Breast epithelium (tissue), 4 donors: Measurements from ENCODE around the gene ZNF674. TPM values are rescaled to one million over a fixed set of nuclear protein-coding genes. Genes with fewer than 3 reads are reported as not detected.

Experiments
- DNase-seq, 2 donors: peaks; one replicate each; pipeline ENCODE4 v3.0.0-alpha.2; 2019; ENCODE audit warnings: low spot score in 2 of 2
- H3K27ac ChIP-seq, 2 donors: fragments of 200-600 bp; sonication (generic) in 1 of 2; one replicate each; pipeline ENCODE4 v1.5.1; 2016 to 2019; ENCODE audit warnings: mild to moderate bottlenecking in 1 of 2
- H3K27me3 ChIP-seq, 2 donors: fragments of 200-600 bp; sonication (generic) in 1 of 2; one replicate each; pipeline versions ENCODE4 v1.5.1 to v1.6.0; 2017 to 2019; ENCODE audit warnings: control low read depth in 1 of 2, mild to moderate bottlenecking in 1 of 2
- H3K36me3 ChIP-seq: fragments of 200-600 bp; one replicate; pipeline ENCODE4 v1.5.1; 2019
- H3K4me1 ChIP-seq, 2 donors: fragments of 200-600 bp; sonication (generic); one replicate each; pipeline ENCODE4 v1.5.1; 2016 to 2019; ENCODE audit warnings: control low read depth in 1 of 2
- H3K4me3 ChIP-seq, 3 donors: fragments of 200-600 bp; sonication (generic); 1 replicate in 2 of 3; 2 replicates in 1 of 3; pipeline ENCODE4 v1.5.1; 2016 to 2019; ENCODE audit warnings: mild to moderate bottlenecking in 3 of 3, moderate library complexity in 2 of 3
- H3K9me3 ChIP-seq, 2 donors: fragments of 200-600 bp; sonication (generic) in 1 of 2; one replicate each; pipeline ENCODE4 v1.5.1; 2016 to 2019; ENCODE audit warnings: control low read depth in 1 of 2
- CTCF ChIP-seq, 3 donors: fragments of 450-650 bp; IDR thresholded peaks; one replicate each; pipeline ENCODE4 v1.5.1; 2016 to 2017; ENCODE audit warnings: antibody characterized with exemption in 3 of 3, mild to moderate bottlenecking in 3 of 3, moderate library complexity in 3 of 3
- POLR2A ChIP-seq: fragments of 450-650 bp; IDR thresholded peaks from one replicate; pipeline ENCODE4 v1.6.1; 2016; ENCODE audit warnings: antibody characterized with exemption, mild to moderate bottlenecking, moderate library complexity
- POLR2AphosphoS5 ChIP-seq, 3 donors: sonication (generic); formaldehyde crosslinking; IDR thresholded peaks; one replicate each; pipeline ENCODE4 v1.6.1; 2017; ENCODE audit warnings: antibody characterized with exemption in 3 of 3
- intact Hi-C: fragments of 100-400 bp; cut with DNase I; formaldehyde crosslinking; loops from one replicate; pipeline ENCODE4 v1.15.1; 2023; ENCODE audit warnings: low total_unique reads
- total RNA-seq, 3 donors: library from RNA; depleted of rRNA; stranded (reverse); fragments of >200 nt; gene quantifications; one replicate each; pipeline ENCODE4 v1.1.0, GENCODE V29; 2016

ZNF674 gene
- total RNA-seq, 3 donors from 2014 or later = 2.6 to 7.3 (median 3.8) TPM

GRCh38 chrX:46569621-46570020, 24.4 kb upstream of the ZNF674 start:
- DNase-seq = no peak
- no peaks in the 10 kb centered on the region for H3K36me3 ChIP-seq
- intact Hi-C loops = no loop called here

GRCh38 chrX:46567388-46567787, 22.2 kb upstream of the ZNF674 start:
- intact Hi-C loops = no loop called here
- H3K9me3 ChIP-seq = no peaks in the 10 kb centered on the region
- no peak overlapping the region for H3K27ac ChIP-seq
- no peak for DNase-seq
- peaks cover 0 to 10% of the 10 kb centered on the region in 2 donors for H3K27me3 ChIP-seq
- H3K4me3 ChIP-seq = no peak overlapping the region
- TF ChIP-seq POLR2A = no peak
- TF ChIP-seq POLR2AphosphoS5 (IDR thresholded peaks at IDR 0.05) = no peak
- no peak for TF ChIP-seq CTCF (IDR thresholded peaks at IDR 0.05)
- H3K36me3 ChIP-seq = no peaks in the 10 kb centered on the region
- H3K4me1 ChIP-seq = no peaks in the 10 kb centered on the region

More at GRCh38 chrX:46569621-46570020, 24.4 kb upstream of the ZNF674 start:
- Histone ChIP-seq H3K4me3 (no peak overlapping the region), H3K27me3 (peaks cover 0 to 7% of the 10 kb centered on the region in 2 donors), H3K4me1 (no peaks in the 10 kb centered on the region), H3K9me3 (peaks cover 0 to 8% of the 10 kb centered on the region in 2 donors), H3K27ac (no peak overlapping the region)
- no peak for TF ChIP-seq POLR2AphosphoS5 (IDR thresholded peaks at IDR 0.05)
- TF ChIP-seq CTCF (IDR thresholded peaks at IDR 0.05) = no peak
- TF ChIP-seq POLR2A = no peak

- no peak for TF ChIP-seq POLR2AphosphoS5 (IDR thresholded peaks at IDR 0.05)
- TF ChIP-seq CTCF (IDR thresholded peaks at IDR 0.05) = no peak
- H3K4me1 ChIP-seq = no peaks in the 10 kb centered on the region
- no peak overlapping the region for H3K4me3 ChIP-seq
- H3K36me3 ChIP-seq = no peaks in the 10 kb centered on the region
- H3K9me3 ChIP-seq = no peaks in the 10 kb centered on the region
- H3K27ac ChIP-seq = no peak overlapping the region
- intact Hi-C loops = no loop called here
- no peak for DNase-seq
- peaks cover 0 to 20% of the 10 kb centered on the region in 2 donors for H3K27me3 ChIP-seq
These were observed 16.8 kb upstream of the ZNF674 start for GRCh38 chrX:46561824-46562657.

GRCh38 chrX:46559062-46559461, 13.8 kb upstream of the ZNF674 start:
- no peak for DNase-seq
- Histone ChIP-seq H3K27ac (no peak overlapping the region), H3K9me3 (no peaks in the 10 kb centered on the region), H3K4me1 (no peaks in the 10 kb centered on the region), H3K36me3 (no peaks in the 10 kb centered on the region), H3K27me3 (peaks cover 0 to 24% of the 10 kb centered on the region in 2 donors), H3K4me3 (no peak overlapping the region)
- intact Hi-C loops = no loop called here
- TF ChIP-seq POLR2AphosphoS5 (IDR thresholded peaks at IDR 0.05) = no peak
- TF ChIP-seq CTCF (IDR thresholded peaks at IDR 0.05) = no peak
- no peak for TF ChIP-seq POLR2A

GRCh38 chrX:46554942-46555341, 9.7 kb upstream of the ZNF674 start:
- intact Hi-C loops = no loop called here
- no peak overlapping the region for H3K4me3 ChIP-seq
- H3K27me3 ChIP-seq = peaks cover 0 to 26% of the 10 kb centered on the region in 2 donors
- no peak for TF ChIP-seq POLR2A
- no peak for TF ChIP-seq POLR2AphosphoS5 (IDR thresholded peaks at IDR 0.05)
- TF ChIP-seq CTCF (IDR thresholded peaks at IDR 0.05) = no peak
- DNase-seq = no peak
- no peaks in the 10 kb centered on the region for H3K4me1 ChIP-seq
- H3K9me3 ChIP-seq = no peaks in the 10 kb centered on the region
- no peaks in the 10 kb centered on the region for H3K36me3 ChIP-seq
- no peak overlapping the region for H3K27ac ChIP-seq
